WERI-Rb-1 (cell line): ENCODE measurements around the gene GDPD2.
A peak's percentile ranks its signal among the peaks of the same experiment; 100 is the strongest.

Source experiments
- DNase-seq: peaks from one replicate; pipeline ENCODE4 v3.0.0-alpha.2; 2020
- H3K27ac ChIP-seq: fragments of 250-450 bp; sonication (Bioruptor Pico); 2 replicates; pipeline ENCODE4 v1.5.1; 2020; ENCODE audit warnings: mild to moderate bottlenecking, moderate library complexity
- H3K27me3 ChIP-seq: fragments of 250-450 bp; sonication (Bioruptor Pico); 2 replicates; pipeline ENCODE4 v1.5.1; 2021; ENCODE audit warnings: mild to moderate bottlenecking, low read depth, moderate library complexity; ENCODE audit not compliant: insufficient read depth, severe bottlenecking
- H3K36me3 ChIP-seq: fragments of 250-450 bp; sonication (Bioruptor Pico); 2 replicates; pipeline ENCODE4 v1.5.1; 2020; ENCODE audit warnings: mild to moderate bottlenecking, moderate library complexity
- H3K4me3 ChIP-seq: 2 replicates; pipeline ENCODE4 v1.5.1; 2011; ENCODE audit warnings: low read depth, mild to moderate bottlenecking, control low read depth, low read length
- H3K9me3 ChIP-seq: fragments of 250-450 bp; sonication (Bioruptor Pico); 2 replicates; pipeline ENCODE4 v1.5.1; 2021; ENCODE audit warnings: mild to moderate bottlenecking, moderate library complexity; ENCODE audit not compliant: severe bottlenecking
- CTCF ChIP-seq: IDR thresholded peaks from 2 replicates; pipeline ENCODE4 v1.5.1; 2011; ENCODE audit warnings: low read depth, mild to moderate bottlenecking, control low read depth, inconsistent platforms, low read length

The GDPD2 gene

GRCh38 chrX:70470850-70471289, 47.8 kb downstream of the GDPD2 start:
- no peak for DNase-seq
- Histone ChIP-seq H3K27me3 (peaks cover 8% of the 10 kb centered on the region), H3K4me3 (no peak overlapping the region), H3K9me3 (no peaks in the 10 kb centered on the region), H3K36me3 (no peaks in the 10 kb centered on the region), H3K27ac (no peak overlapping the region)
- no peak for TF ChIP-seq CTCF

- Histone ChIP-seq H3K27ac (peak overlapping the region; percentile 66), H3K4me3 (no peak overlapping the region), H3K36me3 (no peaks in the 10 kb centered on the region), H3K27me3 (peaks cover 13% of the 10 kb centered on the region), H3K9me3 (no peaks in the 10 kb centered on the region)
- TF ChIP-seq CTCF: no peak
- no peak for DNase-seq
Observed at GRCh38 chrX:70476166-70476933, 53.2 kb downstream of the GDPD2 start.

GRCh38 chrX:70476934-70477733, 54.0 kb downstream of the GDPD2 start:
- no peak for TF ChIP-seq CTCF
- H3K27ac ChIP-seq: peak overlapping the region; percentile 66
- H3K4me3 ChIP-seq: no peak overlapping the region
- H3K9me3 ChIP-seq: no peaks in the 10 kb centered on the region
- peaks cover 7% of the 10 kb centered on the region for H3K27me3 ChIP-seq
- no peaks in the 10 kb centered on the region for H3K36me3 ChIP-seq
- DNase-seq: peak; percentile 79

- H3K9me3 ChIP-seq: no peaks in the 10 kb centered on the region
- no peak for DNase-seq
- H3K27me3 ChIP-seq: peaks cover 7% of the 10 kb centered on the region
- peak overlapping the region; percentile 66 for H3K27ac ChIP-seq
- H3K4me3 ChIP-seq: no peak overlapping the region
- TF ChIP-seq CTCF: no peak
- H3K36me3 ChIP-seq: no peaks in the 10 kb centered on the region
Observed at GRCh38 chrX:70477734-70478075, 54.6 kb downstream of the GDPD2 start.

GRCh38 chrX:70478526-70479245, 55.6 kb downstream of the GDPD2 start:
- Histone ChIP-seq H3K27ac (peak overlapping the region; percentile 66), H3K4me3 (no peak overlapping the region)

More at GRCh38 chrX:70478526-70479245, 55.6 kb downstream of the GDPD2 start:
- TF ChIP-seq CTCF: no peak
- peak; percentile 65 for DNase-seq
- Histone ChIP-seq H3K9me3 (no peaks in the 10 kb centered on the region), H3K36me3 (no peaks in the 10 kb centered on the region), H3K27me3 (peaks cover 7% of the 10 kb centered on the region)
